ENCODE measurements around the gene STX1B. TPM values are rescaled to one million over a fixed set of nuclear protein-coding genes. Genes with fewer than 3 reads are reported as not detected.

Gene STX1B
- total and polyA plus RNA-seq, 2 donors (not counting 3 experiments of a cell fraction or from before 2014, with no cell fraction given), result 0.11 to 0.14 TPM

DNA sequence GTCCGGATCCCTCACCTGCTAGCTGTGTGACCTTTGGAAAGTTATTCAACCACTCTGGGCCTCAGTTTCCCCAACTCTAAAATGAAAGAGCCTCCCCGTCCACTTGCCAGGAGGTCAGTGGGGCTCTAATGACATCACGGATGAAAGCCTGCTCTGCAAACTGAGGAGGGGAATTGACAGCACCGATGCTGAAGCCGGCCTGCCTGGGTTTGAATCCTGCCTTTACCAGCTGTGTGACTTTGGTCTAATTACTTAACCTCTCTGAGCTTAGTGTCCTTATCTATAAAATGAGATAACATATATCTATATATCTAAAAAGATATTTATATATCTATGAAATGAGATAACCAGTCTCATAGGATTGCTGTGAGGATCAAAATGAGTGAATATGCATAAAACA, 1.9 kb downstream of the STX1B start:
- dilution Hi-C loops (cut with MboI; ENCODE audit: extremely low pct_ligation_motif_present, low sequenced_read_pairs), result no loop called here
- H3K4me1 ChIP-seq (ENCODE audit: control insufficient read depth, extremely low read depth, insufficient read depth, low read length), result no peaks in the 10 kb centered on the region
- H3K79me2 ChIP-seq (ENCODE audit: control insufficient read depth, insufficient read depth, low read length), result no peaks in the 10 kb centered on the region
- intact Hi-C loops (cut with micrococcal nuclease), result no loop called here
- no peak for FAIRE-seq
- no peak overlapping the region for H2AFZ ChIP-seq (ENCODE audit: low read depth, low read length)
- TF ChIP-seq POLR2AphosphoS5 (IDR thresholded peaks at IDR 0.05; ENCODE audit: insufficient read depth, low read depth, low read length), result no peak
- no peak for TF ChIP-seq GATA2 (IDR thresholded peaks at IDR 0.05; ENCODE audit: insufficient read depth, insufficient read length, low read depth, low read length)
- no peak for TF ChIP-seq JUN (IDR thresholded peaks at IDR 0.05; ENCODE audit: borderline replicate concordance, insufficient read depth, insufficient read length, low read depth)
- TF ChIP-seq, protein P1, sequence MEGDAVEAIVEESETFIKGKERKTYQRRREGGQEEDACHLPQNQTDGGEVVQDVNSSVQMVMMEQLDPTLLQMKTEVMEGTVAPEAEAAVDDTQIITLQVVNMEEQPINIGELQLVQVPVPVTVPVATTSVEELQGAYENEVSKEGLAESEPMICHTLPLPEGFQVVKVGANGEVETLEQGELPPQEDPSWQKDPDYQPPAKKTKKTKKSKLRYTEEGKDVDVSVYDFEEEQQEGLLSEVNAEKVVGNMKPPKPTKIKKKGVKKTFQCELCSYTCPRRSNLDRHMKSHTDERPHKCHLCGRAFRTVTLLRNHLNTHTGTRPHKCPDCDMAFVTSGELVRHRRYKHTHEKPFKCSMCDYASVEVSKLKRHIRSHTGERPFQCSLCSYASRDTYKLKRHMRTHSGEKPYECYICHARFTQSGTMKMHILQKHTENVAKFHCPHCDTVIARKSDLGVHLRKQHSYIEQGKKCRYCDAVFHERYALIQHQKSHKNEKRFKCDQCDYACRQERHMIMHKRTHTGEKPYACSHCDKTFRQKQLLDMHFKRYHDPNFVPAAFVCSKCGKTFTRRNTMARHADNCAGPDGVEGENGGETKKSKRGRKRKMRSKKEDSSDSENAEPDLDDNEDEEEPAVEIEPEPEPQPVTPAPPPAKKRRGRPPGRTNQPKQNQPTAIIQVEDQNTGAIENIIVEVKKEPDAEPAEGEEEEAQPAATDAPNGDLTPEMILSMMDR (IDR thresholded peaks at IDR 0.05; ENCODE audit: extremely low read depth in 1 of 2, insufficient read depth in 1 of 2, low read depth in 1 of 2, low read length in 2 of 2), result no peak
- TF ChIP-seq FOS (IDR thresholded peaks at IDR 0.05; ENCODE audit: borderline replicate concordance, insufficient read depth, low read length), result no peak
- TF ChIP-seq POLR2A (IDR thresholded peaks at IDR 0.05; ENCODE audit: low read depth, low read length), result no peak
- TF ChIP-seq EZH2 (IDR thresholded peaks at IDR 0.05; ENCODE audit: borderline replicate concordance, low read depth, low read length, severe bottlenecking), result no peak
- TF ChIP-seq, protein P2, sequence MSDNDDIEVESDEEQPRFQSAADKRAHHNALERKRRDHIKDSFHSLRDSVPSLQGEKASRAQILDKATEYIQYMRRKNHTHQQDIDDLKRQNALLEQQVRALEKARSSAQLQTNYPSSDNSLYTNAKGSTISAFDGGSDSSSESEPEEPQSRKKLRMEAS (IDR thresholded peaks at IDR 0.05; ENCODE audit: insufficient read depth, insufficient read length), result no peak
- TF ChIP-seq MYC (IDR thresholded peaks at IDR 0.05; ENCODE audit: low read depth, low read length), result no peak
- peaks cover 17 to 31% of the 10 kb centered on the region in 2 experiments for H3K27me3 ChIP-seq (ENCODE audit: control insufficient read depth in 2 of 2, insufficient read depth in 2 of 2, low read length in 2 of 2)
- BruUV-seq (replicated peaks), result no TSS peak
- ChIA-PET POLR2A (no interaction called here), CTCF (interaction anchor here (0.7 kb wide), 1 partner anchor 74 kb away, joined by 3 read pairs; no protein-coding TSS in a partner anchor)
- H3K27ac ChIP-seq (ENCODE audit: insufficient read depth, low read depth, low read length), result no peak overlapping the region
- no peaks in the 10 kb centered on the region for H3K9me3 ChIP-seq (replicated peaks; ENCODE audit: control insufficient read depth, insufficient read depth, low read length)
- H3K4me3 ChIP-seq (replicated peaks in 1 of 3; ENCODE audit: insufficient read depth in 1 of 3, low read depth in 1 of 3, low read length in 3 of 3), result no peak overlapping the region
- H4K20me1 ChIP-seq (replicated peaks; ENCODE audit: control insufficient read depth, extremely low read depth, insufficient read depth, low read length), result no peaks in the 10 kb centered on the region
- no peaks in the 10 kb centered on the region for H3K36me3 ChIP-seq (ENCODE audit: control insufficient read depth in 2 of 2, extremely low read depth in 1 of 2, insufficient read depth in 2 of 2, low read length in 2 of 2)
- H3K4me2 ChIP-seq (ENCODE audit: insufficient read depth, low read length), result no peak overlapping the region
- H3K9ac ChIP-seq (replicated peaks; ENCODE audit: extremely low read depth, insufficient read depth, low read length), result no peak overlapping the region
- H3K9me1 ChIP-seq (replicated peaks; ENCODE audit: control insufficient read depth, extremely low read depth, insufficient read depth, low read length), result no peaks in the 10 kb centered on the region
- DNase-seq (ENCODE audit: low read depth, low spot score), result no peak

Data from endothelial cell of umbilical vein (primary cell).